ENCODE results near the gene COX7A2L.
"Not testable (repeated sequence)": the region's sequence is repeated elsewhere in the genome, so short reads cannot be mapped to it uniquely, and the experiment has no call there.

COX7A2L gene

GRCh38 chr2:42366411-42366810 is 5.4 kb upstream of the COX7A2L start:
- no peak for DNase-seq

GRCh38 chr2:42364658-42365057 is 3.6 kb upstream of the COX7A2L start:
- no peak for DNase-seq

GRCh38 chr2:42363413-42363812 is 2.4 kb upstream of the COX7A2L start:
- no peak for DNase-seq

- DNase-seq: no peak
These were observed 789 bp upstream of the COX7A2L start for GRCh38 chr2:42361728-42362283.

GRCh38 chr2:42360493-42360889 is 526 bp downstream of the COX7A2L start:
- DNase-seq: no peak

GRCh38 chr2:42359965-42360483 is 993 bp downstream of the COX7A2L start:
- DNase-seq: no peak

GRCh38 chr2:42359304-42359964 is 1.6 kb downstream of the COX7A2L start:
- no peak for DNase-seq

- DNase-seq: no peak
These were observed 7.1 kb downstream of the COX7A2L start for GRCh38 chr2:42353792-42354429.

GRCh38 chr2:42351864-42352263 is 9.2 kb downstream of the COX7A2L start:
- no peak for DNase-seq

GRCh38 chr2:42350434-42351063 is 10.5 kb downstream of the COX7A2L start:
- DNase-seq: no peak

- no peak for DNase-seq
These were observed 12.8 kb downstream of the COX7A2L start for GRCh38 chr2:42348113-42348805.

- DNase-seq: not testable (repeated sequence)
These were observed 13.5 kb downstream of the COX7A2L start for GRCh38 chr2:42347518-42347917.

- DNase-seq: not testable (repeated sequence)
These were observed 14.2 kb downstream of the COX7A2L start for GRCh38 chr2:42346856-42347255.

- DNase-seq: no peak
These were observed 15.0 kb downstream of the COX7A2L start for GRCh38 chr2:42345986-42346385.

- no peak for DNase-seq
These were observed 18.2 kb downstream of the COX7A2L start for GRCh38 chr2:42342795-42343241.

- DNase-seq: no peak
These were observed 18.8 kb downstream of the COX7A2L start for GRCh38 chr2:42342061-42342794.

GRCh38 chr2:42340938-42341636 is 19.9 kb downstream of the COX7A2L start:
- no peak for DNase-seq

- no peak for DNase-seq
These were observed 20.7 kb downstream of the COX7A2L start for GRCh38 chr2:42340045-42340937.

GRCh38 chr2:42339191-42339912 is 21.7 kb downstream of the COX7A2L start:
- DNase-seq: no peak

Measured in stimulated activated CD4-positive, alpha-beta T cell treated with anti-CD3 and anti-CD28 coated beads, Interleukin-15, amount 100 ng/mL, for 24 hours (primary cell).